OCI-LY1 (cell line): ENCODE measurements around the gene MYADML2.

Experiments
- H2AFZ ChIP-seq: fragments of 200-600 bp; sonication (generic), shearing (Covaris generic); 2 replicates; pipeline ENCODE4 v1.6.0; 2014; ENCODE audit warnings: antibody characterized with exemption, mild to moderate bottlenecking, low read length
- H3F3A ChIP-seq: fragments of 200-600 bp; sonication (generic), shearing (Covaris generic); 2 replicates; pipeline ENCODE4 v1.6.0; 2014; ENCODE audit warnings: mild to moderate bottlenecking, antibody characterized with exemption, low read length, moderate library complexity; ENCODE audit not compliant: insufficient read depth
- H3K27ac ChIP-seq: fragments of 200-600 bp; sonication (generic); 2 replicates; pipeline ENCODE4 v1.5.1; 2014; ENCODE audit warnings: low read length, mixed run types, mild to moderate bottlenecking, low read depth; ENCODE audit not compliant: poor library complexity, severe bottlenecking
- H3K27me3 ChIP-seq: fragments of 200-600 bp; sonication (generic); 2 replicates; pipeline ENCODE4 v1.6.0; 2014; ENCODE audit warnings: antibody characterized with exemption, mild to moderate bottlenecking, low read length, moderate library complexity; ENCODE audit not compliant: insufficient read depth
- H3K36me3 ChIP-seq: fragments of 200-600 bp; sonication (generic); 2 replicates; pipeline ENCODE4 v1.6.1; 2014; ENCODE audit warnings: mild to moderate bottlenecking, antibody characterized with exemption, low read length, moderate library complexity, mixed read lengths; ENCODE audit not compliant: insufficient read depth
- H3K4me1 ChIP-seq: fragments of 200-600 bp; sonication (generic); 2 replicates; pipeline ENCODE4 v1.5.1; 2014; ENCODE audit warnings: mild to moderate bottlenecking, low read length, moderate library complexity; ENCODE audit not compliant: insufficient read depth, severe bottlenecking
- H3K4me2 ChIP-seq: fragments of 200-600 bp; sonication (generic), shearing (Covaris generic); 2 replicates; pipeline ENCODE4 v1.6.1; 2014; ENCODE audit warnings: low read length
- H3K4me3 ChIP-seq: fragments of 200-600 bp; sonication (generic); 2 replicates; pipeline ENCODE4 v1.5.1; 2014; ENCODE audit warnings: low read length, low read depth, mild to moderate bottlenecking, mixed read lengths; ENCODE audit not compliant: poor library complexity, severe bottlenecking
- H3K79me2 ChIP-seq: fragments of 200-600 bp; shearing (Covaris generic); 2 replicates; pipeline ENCODE4 v1.6.1; 2016; ENCODE audit warnings: mixed run types, low read length, mixed read lengths; ENCODE audit not compliant: insufficient read depth
- H3K9ac ChIP-seq: fragments of 200-600 bp; sonication (generic), shearing (Covaris generic); 2 replicates; pipeline ENCODE4 v1.6.1; 2014; ENCODE audit warnings: mild to moderate bottlenecking, low read length, mixed read lengths
- H3K9me2 ChIP-seq: fragments of 200-600 bp; sonication (generic), shearing (Covaris generic); 2 replicates; pipeline ENCODE4 v1.6.1; 2014; ENCODE audit warnings: low read depth, mild to moderate bottlenecking, low read length, mixed read lengths
- H3K9me3 ChIP-seq: fragments of 200-600 bp; shearing (Covaris generic); 2 replicates; pipeline ENCODE4 v1.6.1; 2014; ENCODE audit warnings: low read length, mixed read lengths
- H4K20me1 ChIP-seq: fragments of 200-600 bp; sonication (generic), shearing (Covaris generic); 2 replicates; pipeline ENCODE4 v1.6.0; 2016; ENCODE audit warnings: mild to moderate bottlenecking, low read length; ENCODE audit not compliant: insufficient read depth
- CTCF ChIP-seq: fragments of 200-600 bp; sonication (generic), shearing (Covaris generic); IDR thresholded peaks from 2 replicates; pipeline ENCODE4 v1.5.1; 2017; ENCODE audit warnings: mild to moderate bottlenecking, antibody characterized with exemption, low read length, moderate library complexity, mixed read lengths
- EZH2 ChIP-seq: fragments of 200-600 bp; sonication (generic), shearing (Covaris generic); IDR thresholded peaks from 2 replicates; pipeline ENCODE4 v1.8.0; 2017; ENCODE audit warnings: borderline replicate concordance, mixed run types, mild to moderate bottlenecking, antibody characterized with exemption, low read length, moderate library complexity, mixed read lengths

Gene MYADML2

GRCh38 chr17:81933178-81933699, 13.8 kb downstream of the MYADML2 start:
- no peak overlapping the region for H3K4me2 ChIP-seq
- peaks cover 3% of the 10 kb centered on the region; the same call in 1 of the 2 replicates for H3K27me3 ChIP-seq
- no peaks in the 10 kb centered on the region for H4K20me1 ChIP-seq
- TF ChIP-seq CTCF (no peak), EZH2 (no peak)
- no peaks in the 10 kb centered on the region for H3K79me2 ChIP-seq
- H3K4me1 ChIP-seq: peaks cover 14% of the 10 kb centered on the region
- H3K36me3 ChIP-seq: no peaks in the 10 kb centered on the region
- H2AFZ ChIP-seq: no peak overlapping the region
- no peak overlapping the region for H3K4me3 ChIP-seq
- no peaks in the 10 kb centered on the region for H3K9me3 ChIP-seq
- H3F3A ChIP-seq: no peaks in the 10 kb centered on the region
- H3K27ac ChIP-seq: no peak overlapping the region
- no peak overlapping the region for H3K9ac ChIP-seq
- no peaks in the 10 kb centered on the region for H3K9me2 ChIP-seq

- H3K9ac ChIP-seq: no peak overlapping the region
- H3K9me3 ChIP-seq: no peaks in the 10 kb centered on the region
- no peaks in the 10 kb centered on the region for H3K79me2 ChIP-seq
- no peaks in the 10 kb centered on the region for H4K20me1 ChIP-seq
- H3K27ac ChIP-seq: no peak overlapping the region
- TF ChIP-seq EZH2 (no peak), CTCF (no peak)
- H3K4me2 ChIP-seq: no peak overlapping the region
- peaks cover 15% of the 10 kb centered on the region for H3K4me1 ChIP-seq
- H3F3A ChIP-seq: no peaks in the 10 kb centered on the region
- no peaks in the 10 kb centered on the region for H3K9me2 ChIP-seq
- H3K4me3 ChIP-seq: no peak overlapping the region
- no peaks in the 10 kb centered on the region for H3K36me3 ChIP-seq
- no peak overlapping the region for H2AFZ ChIP-seq
- peaks cover 3% of the 10 kb centered on the region; the same call in 1 of the 2 replicates for H3K27me3 ChIP-seq
Observed at GRCh38 chr17:81932333-81932983, 14.6 kb downstream of the MYADML2 start.

- H2AFZ ChIP-seq: no peak overlapping the region
- no peaks in the 10 kb centered on the region for H3K79me2 ChIP-seq
- no peak overlapping the region for H3K9ac ChIP-seq
- peaks cover 10% of the 10 kb centered on the region for H3K4me1 ChIP-seq
- H3K27me3 ChIP-seq: peaks cover 3% of the 10 kb centered on the region; the same call in 1 of the 2 replicates
- no peaks in the 10 kb centered on the region for H3F3A ChIP-seq
- TF ChIP-seq EZH2 (no peak), CTCF (no peak)
- no peak overlapping the region for H3K27ac ChIP-seq
- no peaks in the 10 kb centered on the region for H4K20me1 ChIP-seq
- no peaks in the 10 kb centered on the region for H3K9me3 ChIP-seq
- no peak overlapping the region for H3K4me2 ChIP-seq
- no peaks in the 10 kb centered on the region for H3K36me3 ChIP-seq
- H3K9me2 ChIP-seq: no peaks in the 10 kb centered on the region
- H3K4me3 ChIP-seq: no peak overlapping the region
Observed at GRCh38 chr17:81931557-81932332, 15.3 kb downstream of the MYADML2 start.
